Stimulated activated CD8-positive, alpha-beta memory T cell treated with anti-CD3 and anti-CD28 coated beads, Interleukin-7, amount 100 ng/mL, for 24 hours (primary cell): ENCODE data around the gene CIITA.

ENCODE experiments used
- DNase-seq: peaks from one replicate; pipeline ENCODE4 v3.0.0-alpha.2; 2020; ENCODE audit warnings: low read depth

Gene CIITA

DNA sequence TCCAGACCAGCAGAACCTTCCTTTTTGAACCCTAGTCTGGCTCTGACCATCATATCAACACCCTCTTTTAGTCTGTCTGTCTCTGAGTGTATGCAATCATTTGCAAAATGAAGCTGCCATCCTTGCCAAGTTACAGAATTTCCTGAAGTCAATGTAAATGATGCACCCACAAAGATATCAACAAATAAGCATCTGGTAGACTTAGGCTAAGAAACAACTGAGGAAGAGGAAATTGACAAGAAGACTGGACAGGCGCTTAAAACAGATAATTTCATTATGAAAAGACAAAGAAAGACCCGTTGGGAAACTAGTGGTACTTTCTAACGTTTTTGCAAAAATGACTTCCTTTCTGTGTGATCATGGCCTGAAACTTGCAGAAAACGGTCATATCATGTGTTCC is 24.7 kb upstream of the CIITA start:
- DNase-seq = no peak

DNA sequence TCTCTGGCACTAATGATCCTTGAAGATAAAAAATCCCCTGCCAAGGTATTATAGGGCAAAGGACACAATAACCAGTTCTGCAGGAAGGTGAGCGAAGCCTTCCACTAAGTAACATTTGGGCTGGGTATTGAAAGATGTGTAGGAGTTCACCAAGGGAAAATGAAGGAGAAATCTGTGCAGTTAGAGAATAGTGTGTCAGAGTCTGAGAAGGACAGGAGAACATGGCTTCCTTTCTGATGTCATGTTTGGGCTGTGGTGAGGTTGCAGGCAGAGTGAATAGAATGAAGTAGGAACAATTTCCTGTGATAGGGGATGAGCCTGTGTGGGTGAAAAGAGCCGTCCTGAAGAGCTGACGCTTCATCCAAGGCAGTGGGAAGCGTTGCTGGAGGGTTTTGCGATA is 24.1 kb upstream of the CIITA start:
- DNase-seq = no peak

- no peak for DNase-seq
Observed at GRCh38 chr16:10856042-10856441, 21.0 kb upstream of the CIITA start.

DNA sequence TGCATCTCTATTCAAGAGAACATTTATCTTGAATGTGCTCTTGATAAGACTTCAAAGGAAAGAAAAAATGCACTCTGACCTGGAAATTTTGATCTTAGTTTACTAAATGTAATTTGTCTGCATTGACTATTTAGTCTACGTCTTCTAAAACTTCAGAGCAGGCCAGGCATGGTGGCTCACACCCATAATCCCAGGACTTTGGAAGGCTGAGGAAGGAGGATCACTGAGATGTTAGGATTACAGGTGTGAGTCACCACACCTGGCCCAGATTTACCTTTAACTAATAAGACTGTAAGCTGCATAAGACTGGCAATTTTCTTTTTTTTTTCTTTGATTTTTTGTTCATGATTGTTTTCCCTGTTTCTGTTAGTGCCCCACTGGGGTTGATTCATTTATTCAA is 18.8 kb upstream of the CIITA start:
- DNase-seq = no peak

GRCh38 chr16:10859020-10859419 is 18.0 kb upstream of the CIITA start:
- no peak for DNase-seq

GRCh38 chr16:10859658-10860057 is 17.3 kb upstream of the CIITA start:
- DNase-seq = no peak

DNA sequence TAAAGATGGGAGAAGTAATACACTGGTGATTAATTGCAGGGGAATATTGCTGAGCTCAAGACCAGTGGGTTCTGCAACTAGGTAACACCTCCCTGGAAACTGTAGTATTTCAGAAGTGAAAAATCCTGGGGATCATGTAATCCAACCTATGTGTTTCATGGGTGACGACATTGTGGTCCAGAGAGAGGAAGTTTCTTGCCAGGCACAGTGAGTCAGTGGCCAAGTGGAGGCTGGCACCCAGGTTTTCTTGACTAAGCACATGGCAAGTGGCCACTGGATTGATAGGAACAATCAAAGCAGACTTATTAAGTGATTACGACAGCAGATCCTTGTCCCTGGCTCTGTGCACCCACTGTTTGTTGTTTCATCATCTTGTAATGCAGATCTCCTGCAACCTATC is 14.6 kb upstream of the CIITA start:
- no peak for DNase-seq

DNA sequence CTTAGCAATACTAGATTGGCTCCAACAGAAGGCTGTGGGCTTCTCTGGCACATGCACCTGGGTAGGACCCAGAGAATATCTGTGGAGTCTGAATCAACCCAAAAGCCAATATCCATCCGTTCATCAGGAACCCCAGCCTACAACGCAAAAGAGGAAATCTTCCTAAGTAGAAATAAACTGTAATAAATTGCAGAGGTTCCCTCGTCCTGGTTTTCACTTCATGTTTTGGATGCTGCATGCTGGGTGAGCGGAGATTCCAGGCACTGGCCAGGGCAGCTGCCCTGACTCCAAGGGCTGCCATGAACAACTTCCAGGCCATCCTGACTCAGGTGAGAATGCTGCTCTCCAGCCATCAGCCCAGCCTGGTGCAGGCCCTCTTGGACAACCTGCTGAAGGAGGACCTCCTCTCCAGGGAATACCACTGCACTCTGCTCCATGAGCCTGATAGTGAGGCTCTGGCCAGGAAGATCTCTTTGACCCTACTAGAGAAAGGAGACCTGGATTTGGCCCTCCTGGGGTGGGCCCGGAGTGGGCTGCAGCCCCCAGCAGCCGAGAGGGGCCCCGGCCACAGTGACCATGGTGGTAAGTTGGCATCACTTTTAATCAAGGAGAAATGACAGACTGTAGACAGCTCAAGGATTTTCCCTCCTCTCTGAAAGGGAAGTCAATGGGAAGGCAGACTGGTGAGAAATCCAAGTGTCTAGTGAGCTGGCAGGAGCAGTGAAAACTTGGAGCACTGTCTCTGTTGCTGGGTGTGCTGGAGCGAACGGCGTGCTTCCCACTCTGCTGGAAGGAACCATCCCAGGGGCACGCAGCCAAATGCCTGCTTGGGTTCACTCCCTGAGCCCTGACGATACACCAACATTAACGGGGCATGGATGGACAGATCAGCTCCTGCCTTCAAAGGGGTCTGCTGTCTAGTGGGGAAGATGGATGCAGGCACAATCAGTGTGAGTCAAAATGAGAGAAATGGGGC is 10.7 kb upstream of the CIITA start:
- no peak for DNase-seq

GRCh38 chr16:10867199-10867598 is 9.8 kb upstream of the CIITA start:
- DNase-seq = no peak

- no peak for DNase-seq
Observed at GRCh38 chr16:10868104-10868595, 8.9 kb upstream of the CIITA start.

- DNase-seq = no peak
Observed at GRCh38 chr16:10868596-10869469, 8.2 kb upstream of the CIITA start.

DNA sequence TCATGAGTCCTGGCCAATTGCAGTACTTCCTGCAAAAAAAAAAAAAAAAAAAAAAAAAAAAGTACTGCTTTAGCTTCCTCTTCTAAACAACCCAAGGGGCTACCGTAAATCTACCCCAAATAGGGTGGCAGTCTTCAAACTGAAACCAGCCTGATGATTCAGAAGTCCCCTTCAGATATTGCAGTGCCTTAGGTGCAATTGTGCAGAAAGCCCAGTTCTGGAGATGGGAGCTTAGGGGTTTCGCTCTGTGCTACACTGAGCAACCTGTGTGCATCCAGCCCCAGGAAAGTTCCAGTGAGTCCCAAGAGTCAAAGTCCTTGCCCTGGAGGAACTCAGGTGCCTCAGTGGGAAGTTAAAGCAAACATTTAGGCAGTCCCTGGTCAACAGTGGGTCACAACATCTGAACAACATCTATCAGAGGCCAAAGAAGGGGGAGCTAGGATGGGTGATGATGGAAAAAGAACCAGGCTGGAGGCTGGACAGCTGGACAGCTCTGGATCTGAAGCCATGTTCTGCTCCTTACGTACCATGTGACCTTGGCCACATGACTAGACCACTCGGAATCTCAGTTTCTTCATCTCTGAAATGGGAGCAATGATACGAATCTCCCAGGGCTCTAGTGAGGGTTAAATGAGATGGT is 6.7 kb upstream of the CIITA start:
- DNase-seq = no peak

DNA sequence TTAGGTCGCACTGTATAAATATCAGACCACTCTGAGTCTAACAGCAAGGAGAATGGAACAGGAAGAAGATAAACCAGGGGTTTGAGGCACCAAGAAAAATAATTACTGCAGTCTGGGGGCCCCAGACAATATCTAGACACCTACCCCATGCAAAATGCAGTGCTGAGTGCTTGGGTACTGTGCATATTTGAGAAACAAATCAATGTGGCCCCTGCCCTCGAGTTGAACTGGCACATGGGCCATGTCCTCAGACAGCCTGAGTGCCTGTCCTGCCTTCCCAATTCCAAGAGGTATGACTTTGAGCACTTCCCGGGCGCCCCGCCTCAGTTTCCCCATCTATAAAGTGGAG is 6.2 kb upstream of the CIITA start:
- DNase-seq = no peak

- DNase-seq = peak; percentile 35
Observed at GRCh38 chr16:10871157-10871991, 5.6 kb upstream of the CIITA start.

- DNase-seq = no peak
Observed at GRCh38 chr16:10876315-10876714, 687 bp upstream of the CIITA start.

DNA sequence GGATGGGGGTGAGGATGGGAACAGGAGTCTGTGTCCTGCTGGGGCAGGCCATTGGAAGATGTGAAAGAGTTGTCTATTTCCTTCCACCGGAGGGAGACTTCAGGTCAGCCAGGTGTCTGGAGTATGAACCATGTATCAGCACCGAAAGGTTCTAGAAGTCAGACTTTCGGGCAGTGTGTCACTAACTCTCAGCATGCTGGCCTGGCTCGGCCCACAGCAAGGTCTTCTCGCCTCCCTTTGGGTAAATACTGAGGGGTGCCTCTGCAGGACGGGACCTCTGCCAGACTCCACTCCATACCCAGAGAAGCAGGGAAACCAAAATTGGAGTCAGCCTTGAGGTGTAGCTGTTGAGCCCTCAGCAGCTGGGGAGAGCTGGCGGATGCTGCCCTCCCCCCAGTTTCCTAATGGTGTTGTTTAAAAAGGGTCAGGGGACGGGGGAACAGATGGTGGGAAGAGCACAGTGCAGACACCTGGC is 507 bp downstream of the CIITA start:
- no peak for DNase-seq

GRCh38 chr16:10878328-10878643 is 1.3 kb downstream of the CIITA start:
- DNase-seq = no peak

DNA sequence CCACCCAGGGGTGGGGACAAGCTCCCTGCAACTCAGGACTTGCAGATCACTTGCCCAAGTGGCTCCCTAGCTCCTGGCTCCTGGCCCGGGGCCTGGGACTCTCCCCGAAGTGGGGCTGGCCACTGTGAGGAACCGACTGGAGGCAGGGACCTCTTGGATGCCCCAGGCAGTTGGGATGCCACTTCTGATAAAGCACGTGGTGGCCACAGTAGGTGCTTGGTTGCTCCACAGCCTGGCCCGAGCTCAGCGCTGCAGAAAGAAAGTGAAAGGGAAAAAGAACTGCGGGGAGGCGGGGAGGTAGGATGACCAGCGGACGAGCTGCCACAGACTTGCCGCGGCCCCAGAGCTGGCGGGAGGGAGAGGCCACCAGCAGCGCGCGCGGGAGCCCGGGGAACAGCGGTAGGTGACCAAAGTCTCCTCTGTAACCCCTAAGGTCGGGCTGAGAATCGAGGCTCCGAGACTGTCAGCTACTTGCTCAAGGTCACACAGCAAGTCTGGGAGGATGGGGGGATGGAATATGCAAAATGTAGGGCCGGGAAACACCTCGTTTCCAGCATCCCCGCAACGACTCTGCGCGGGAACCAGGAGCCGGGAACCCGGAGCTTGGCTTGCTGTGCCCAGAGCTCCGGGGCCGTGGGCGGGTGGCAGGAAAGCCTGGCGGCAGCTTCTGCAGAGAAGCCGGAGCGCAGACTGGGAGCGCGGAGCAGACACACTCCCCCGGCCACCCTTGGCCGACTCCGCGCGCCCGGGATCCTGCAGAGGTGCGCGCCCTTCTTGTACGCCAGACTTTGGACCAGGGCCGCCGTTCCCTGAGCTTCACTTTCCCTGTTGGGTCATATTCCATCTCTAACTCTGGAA is 1.9 kb downstream of the CIITA start:
- DNase-seq = no peak

DNA sequence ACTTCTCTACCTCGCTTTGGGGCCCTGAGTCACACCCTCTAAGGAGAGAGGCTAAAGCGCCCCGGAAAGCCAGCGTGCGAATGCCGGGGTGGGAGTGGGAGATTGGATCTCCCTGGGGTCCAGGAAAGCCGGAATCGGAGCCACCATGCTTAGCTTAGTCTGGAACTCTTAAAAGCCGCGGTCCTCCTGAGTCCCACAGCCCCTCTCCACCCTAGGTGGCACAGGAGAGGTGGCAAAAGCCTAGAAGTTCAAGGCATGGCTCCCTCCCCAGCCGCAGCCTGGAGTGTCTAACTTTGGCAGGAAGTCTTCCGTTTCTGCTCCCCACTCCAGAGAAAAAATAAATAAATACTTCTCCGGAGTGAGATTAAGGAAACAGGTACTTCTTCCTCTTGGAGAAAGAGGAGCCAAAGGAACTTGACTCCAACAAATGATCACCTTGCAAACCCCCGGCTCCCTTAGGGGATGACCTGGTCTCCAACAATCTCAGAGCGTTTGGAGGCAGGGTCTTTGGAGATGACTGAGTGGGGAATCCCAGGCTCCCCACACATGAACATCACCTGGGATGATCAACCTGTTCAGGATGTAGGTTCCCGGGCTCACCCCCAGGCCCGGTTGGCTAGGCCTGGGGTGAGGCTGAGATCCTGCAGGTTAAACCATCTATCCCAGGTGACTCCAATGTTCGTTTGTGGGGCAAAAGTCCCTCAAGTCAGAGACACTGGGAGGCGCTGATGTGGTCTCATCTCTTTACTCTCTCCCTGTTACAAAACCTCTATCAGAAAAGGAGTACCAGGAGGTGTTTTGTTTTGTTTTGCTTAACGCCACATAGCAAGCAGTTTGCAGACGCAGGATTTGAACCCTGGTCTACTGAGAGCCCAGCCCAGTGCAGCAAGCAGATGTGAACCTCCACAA is 2.9 kb downstream of the CIITA start:
- no peak for DNase-seq
